CD14-positive monocyte (primary cell): ENCODE results near the gene CACNA1E. TPM values are rescaled to one million over a fixed set of nuclear protein-coding genes. Genes with fewer than 3 reads are reported as not detected.

Source experiments
- DNase-seq, 3 donors: peaks; one replicate each; pipeline ENCODE4 v3.0.0-alpha.2; 2011 to 2022
- H2AFZ ChIP-seq: 2 replicates; pipeline ENCODE4 v1.6.0; 2012; ENCODE audit warnings: mild to moderate bottlenecking, low read depth, low read length, inconsistent platforms; ENCODE audit not compliant: insufficient read depth, poor library complexity, severe bottlenecking
- H3K27ac ChIP-seq, 2 donors: 1 replicate in 1 of 2; 2 replicates in 1 of 2; pipeline ENCODE4 v1.5.1; 2012 to 2013; ENCODE audit warnings: low read length in 2 of 2, control low read depth in 1 of 2, inconsistent platforms in 1 of 2, low read depth in 1 of 2, mild to moderate bottlenecking in 1 of 2
- H3K27me3 ChIP-seq, 2 donors: one replicate each; pipeline versions ENCODE4 v1.6.0 to v1.6.1; 2011 to 2013; ENCODE audit warnings: low read length in 2 of 2; ENCODE audit not compliant: control insufficient read depth in 2 of 2, insufficient read depth in 2 of 2
- H3K36me3 ChIP-seq, 2 donors: replicated peaks in 1 of 2; 1 replicate in 1 of 2; 2 replicates in 1 of 2; pipeline versions ENCODE4 v1.5.1 to v1.6.1; 2012 to 2013; ENCODE audit warnings: low read length in 2 of 2, control low read depth in 1 of 2, inconsistent platforms in 1 of 2, mild to moderate bottlenecking in 1 of 2; ENCODE audit not compliant: insufficient read depth in 2 of 2, control insufficient read depth in 1 of 2
- H3K4me1 ChIP-seq, 2 donors: 1 replicate in 1 of 2; 2 replicates in 1 of 2; pipeline versions ENCODE4 v1.5.1 to v1.6.1; 2012 to 2013; ENCODE audit warnings: low read length in 2 of 2, control low read depth in 1 of 2, inconsistent platforms in 1 of 2, mild to moderate bottlenecking in 1 of 2, moderate library complexity in 1 of 2; ENCODE audit not compliant: insufficient read depth in 2 of 2, control insufficient read depth in 1 of 2
- H3K4me2 ChIP-seq: replicated peaks from 2 replicates; pipeline ENCODE3; 2012; ENCODE audit warnings: low read length, moderate library complexity, mild to moderate bottlenecking; ENCODE audit not compliant: poor library complexity, severe bottlenecking; ENCODE audit errors: extremely low read depth
- H3K4me3 ChIP-seq, 3 experiments: fragments of 200-600 bp in 1 of 3; sonication (generic) in 1 of 3; replicated peaks in 1 of 3; 1 replicate in 2 of 3; 2 replicates in 1 of 3; pipeline ENCODE4 v1.5.1; 2011 to 2013; ENCODE audit warnings: low read length in 3 of 3, mild to moderate bottlenecking in 3 of 3, control low read depth in 2 of 3, low read depth in 2 of 3, inconsistent platforms in 1 of 3, moderate library complexity in 1 of 3
- H3K79me2 ChIP-seq: 2 replicates; pipeline ENCODE4 v1.6.0; 2012; ENCODE audit warnings: mild to moderate bottlenecking, control low read depth, inconsistent platforms, low read length, moderate library complexity; ENCODE audit not compliant: insufficient read depth
- H3K9ac ChIP-seq: 2 replicates; pipeline ENCODE4 v1.6.0; 2017; ENCODE audit warnings: low read length, mild to moderate bottlenecking; ENCODE audit not compliant: insufficient read depth, poor library complexity, severe bottlenecking
- H3K9me3 ChIP-seq, 2 donors: replicated peaks in 1 of 2; 1 replicate in 1 of 2; 2 replicates in 1 of 2; pipeline versions ENCODE4 v1.5.1 to v1.6.1; 2012 to 2013; ENCODE audit warnings: low read length in 2 of 2, control low read depth in 1 of 2; ENCODE audit not compliant: control insufficient read depth in 1 of 2, insufficient read depth in 1 of 2
- H4K20me1 ChIP-seq: 2 replicates; pipeline ENCODE4 v1.6.0; 2012; ENCODE audit warnings: mild to moderate bottlenecking, low read length, control low read depth, moderate library complexity; ENCODE audit not compliant: insufficient read depth
- H3K27ac Mint-ChIP-seq, 7 donors: one replicate each; pipeline ENCODE4 v1.8.0; 2020; ENCODE audit warnings: mild to moderate bottlenecking in 7 of 7, mixed read lengths in 7 of 7, moderate library complexity in 6 of 7, inconsistent platforms in 2 of 7
- H3K27me3 Mint-ChIP-seq, 3 donors: one replicate each; pipeline ENCODE4 v1.8.0; 2021 to 2022; ENCODE audit warnings: low read depth in 3 of 3, mild to moderate bottlenecking in 3 of 3, mixed read lengths in 3 of 3, moderate library complexity in 3 of 3, inconsistent platforms in 1 of 3
- H3K36me3 Mint-ChIP-seq, 2 donors: one replicate each; pipeline ENCODE4 v1.8.0; 2020; ENCODE audit warnings: mixed read lengths in 2 of 2, inconsistent platforms in 1 of 2, mild to moderate bottlenecking in 1 of 2
- H3K4me1 Mint-ChIP-seq: one replicate; pipeline ENCODE4 v1.8.0; 2020; ENCODE audit warnings: mild to moderate bottlenecking, mixed read lengths
- H3K4me3 Mint-ChIP-seq, 2 donors: one replicate each; pipeline ENCODE4 v1.8.0; 2020; ENCODE audit warnings: mild to moderate bottlenecking in 2 of 2, mixed read lengths in 2 of 2, moderate library complexity in 1 of 2
- H3K9me3 Mint-ChIP-seq, 7 donors: one replicate each; pipeline ENCODE4 v1.8.0; 2020 to 2022; ENCODE audit warnings: mixed read lengths in 7 of 7, mild to moderate bottlenecking in 6 of 7, moderate library complexity in 6 of 7, inconsistent platforms in 2 of 7
- WGBS: methylation state at CpG from one replicate; pipeline ENCODE4 v1.1.5; 2013; ENCODE audit warnings: missing lambda C conversion rate; ENCODE audit not compliant: insufficient coverage; 5-methylcytosine and 5-hydroxymethylcytosine counted together
- intact Hi-C, 2 donors: fragments of 100-400 bp; cut with micrococcal nuclease; formaldehyde crosslinking; loops; one replicate each; pipeline versions ENCODE4 v1.15.0 to v1.15.1; 2023
- polyA plus RNA-seq, 3 donors: library from polyadenylated mRNA; depleted of rRNA in 1 of 3; unstranded in 2 of 3; stranded (reverse) in 1 of 3; fragments of 300-500 nt in 2 of 3; fragments of >200 nt in 1 of 3; fragmentation: Illumina TruSeq in 2 of 3; gene quantifications; 1 replicate in 2 of 3; 2 replicates in 1 of 3; pipeline ENCODE4 v1.2.3, GENCODE V29; 2012 to 2021
- TF ChIP-seq, protein P1 (sequence below): fragments of 200-600 bp; IDR thresholded peaks from one replicate; pipeline ENCODE4 v1.8.0; 2022; ENCODE audit warnings: antibody characterized with exemption, mild to moderate bottlenecking

CACNA1E gene
- polyA plus RNA-seq, 3 donors, result 0.04 TPM; not detected in 2

DNA sequence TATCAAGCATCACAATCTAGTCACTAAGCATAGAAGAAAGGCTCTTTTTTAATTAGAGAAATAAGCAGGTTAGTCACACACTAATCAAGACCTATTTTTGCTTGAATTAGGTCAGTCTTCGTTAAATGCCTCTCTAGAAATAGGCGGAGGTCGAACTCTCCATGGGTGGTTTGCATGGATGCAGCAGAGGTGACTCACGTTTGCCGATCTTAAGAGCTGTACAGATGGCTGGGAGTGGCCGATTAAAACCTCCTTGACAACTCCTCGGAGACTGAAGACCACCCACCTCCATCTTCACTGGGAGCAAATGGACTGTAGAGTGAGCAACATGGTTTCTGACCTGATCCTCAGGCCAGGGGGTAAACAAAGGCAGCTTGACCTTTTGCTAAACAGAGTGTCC, 328.9 kb downstream of the CACNA1E start:
- H3K4me3 ChIP-seq, result no peak overlapping the region
- no CpG with 5 or more reads among the region's 7 CpGs for WGBS
- no peak overlapping the region for H3K4me2 ChIP-seq
- Mint-ChIP-seq H3K27me3 (no peaks in the 10 kb centered on the region), H3K4me1 (no peaks in the 10 kb centered on the region), H3K36me3 (no peaks in the 10 kb centered on the region), H3K9me3 (peaks cover 0 to 3% (median 2%) of the 10 kb centered on the region in 7 donors), H3K27ac (no peak overlapping the region), H3K4me3 (no peak overlapping the region)
- no peaks in the 10 kb centered on the region for H3K4me1 ChIP-seq
- no peaks in the 10 kb centered on the region for H3K9me3 ChIP-seq
- no peak overlapping the region for H3K27ac ChIP-seq
- no peak overlapping the region for H2AFZ ChIP-seq
- H3K9ac ChIP-seq, result no peak overlapping the region
- DNase-seq, result no peak
- intact Hi-C loops, result no loop called here
- no peaks in the 10 kb centered on the region for H3K36me3 ChIP-seq
- H4K20me1 ChIP-seq, result no peaks in the 10 kb centered on the region
- no peaks in the 10 kb centered on the region for H3K27me3 ChIP-seq
- TF ChIP-seq, protein P1, sequence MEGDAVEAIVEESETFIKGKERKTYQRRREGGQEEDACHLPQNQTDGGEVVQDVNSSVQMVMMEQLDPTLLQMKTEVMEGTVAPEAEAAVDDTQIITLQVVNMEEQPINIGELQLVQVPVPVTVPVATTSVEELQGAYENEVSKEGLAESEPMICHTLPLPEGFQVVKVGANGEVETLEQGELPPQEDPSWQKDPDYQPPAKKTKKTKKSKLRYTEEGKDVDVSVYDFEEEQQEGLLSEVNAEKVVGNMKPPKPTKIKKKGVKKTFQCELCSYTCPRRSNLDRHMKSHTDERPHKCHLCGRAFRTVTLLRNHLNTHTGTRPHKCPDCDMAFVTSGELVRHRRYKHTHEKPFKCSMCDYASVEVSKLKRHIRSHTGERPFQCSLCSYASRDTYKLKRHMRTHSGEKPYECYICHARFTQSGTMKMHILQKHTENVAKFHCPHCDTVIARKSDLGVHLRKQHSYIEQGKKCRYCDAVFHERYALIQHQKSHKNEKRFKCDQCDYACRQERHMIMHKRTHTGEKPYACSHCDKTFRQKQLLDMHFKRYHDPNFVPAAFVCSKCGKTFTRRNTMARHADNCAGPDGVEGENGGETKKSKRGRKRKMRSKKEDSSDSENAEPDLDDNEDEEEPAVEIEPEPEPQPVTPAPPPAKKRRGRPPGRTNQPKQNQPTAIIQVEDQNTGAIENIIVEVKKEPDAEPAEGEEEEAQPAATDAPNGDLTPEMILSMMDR, result no peak
- no peaks in the 10 kb centered on the region for H3K79me2 ChIP-seq

DNA sequence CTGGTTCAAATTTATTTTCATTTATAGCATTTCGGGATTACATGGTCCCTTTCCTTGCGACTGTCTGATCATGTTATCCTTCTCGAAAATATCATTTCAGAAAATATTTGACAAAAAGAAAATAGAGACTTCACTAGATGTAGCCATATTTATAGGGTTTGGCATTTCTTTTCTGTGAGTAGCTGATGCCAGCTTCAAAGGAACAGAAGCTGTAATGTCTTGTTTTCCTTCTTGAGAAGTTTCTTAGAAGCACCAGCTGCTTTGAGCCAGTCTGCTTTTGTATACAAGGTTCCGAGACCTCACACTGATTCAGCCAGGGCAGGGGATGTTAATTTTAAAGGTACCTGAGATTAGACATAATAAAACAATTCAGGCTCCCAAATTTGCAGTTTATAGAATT, 329.9 kb downstream of the CACNA1E start:
- no peaks in the 10 kb centered on the region for H3K79me2 ChIP-seq
- H3K9me3 Mint-ChIP-seq, result peaks cover 0 to 3% (median 2%) of the 10 kb centered on the region in 7 donors
- no peak overlapping the region for H3K27ac ChIP-seq
- no peaks in the 10 kb centered on the region for H3K36me3 Mint-ChIP-seq
- H2AFZ ChIP-seq, result no peak overlapping the region
- TF ChIP-seq, protein P1, result no peak
- H3K4me2 ChIP-seq, result no peak overlapping the region
- H3K27me3 ChIP-seq, result no peaks in the 10 kb centered on the region
- no peaks in the 10 kb centered on the region for H3K36me3 ChIP-seq
- H3K4me1 Mint-ChIP-seq, result no peaks in the 10 kb centered on the region
- H3K4me1 ChIP-seq, result no peaks in the 10 kb centered on the region
- intact Hi-C loops, result no loop called here
- WGBS, result no CpG with 5 or more reads among the region's 4 CpGs
- no peak overlapping the region for H3K4me3 Mint-ChIP-seq
- no peak overlapping the region for H3K27ac Mint-ChIP-seq
- DNase-seq, result no peak
- H3K9me3 ChIP-seq, result no peaks in the 10 kb centered on the region
- no peak overlapping the region for H3K9ac ChIP-seq
- H3K27me3 Mint-ChIP-seq, result peaks cover 2 to 3% (median 2%) of the 10 kb centered on the region in 3 donors
- no peaks in the 10 kb centered on the region for H4K20me1 ChIP-seq
- no peak overlapping the region for H3K4me3 ChIP-seq
